ENCODE results near the gene GSK3B.

The GSK3B gene

DNA sequence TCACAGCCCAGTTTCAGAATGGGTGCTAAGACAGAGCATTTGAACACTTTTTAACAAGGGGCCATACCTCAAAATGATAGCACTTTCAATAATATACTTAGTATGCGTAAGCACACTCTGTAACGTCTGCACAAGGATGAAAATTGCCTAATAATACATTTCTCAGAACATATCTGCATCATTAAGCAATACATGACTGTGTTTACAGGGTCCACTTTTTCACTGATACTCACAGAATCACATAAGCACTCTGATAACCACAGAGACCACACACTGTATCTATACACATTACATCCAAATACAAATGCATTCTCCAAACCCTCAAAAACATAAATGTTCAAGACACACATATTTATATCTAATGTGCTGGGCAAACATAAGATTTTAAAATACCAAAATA, 232.6 kb downstream of the GSK3B start:
- Mint-ChIP-seq H3K36me3 (ENCODE audit: low read depth) (peaks cover 81% of the 10 kb centered on the region), H3K27me3 (ENCODE audit: low read depth) (no peaks in the 10 kb centered on the region), H3K27ac (no peak overlapping the region), H3K4me3 (no peak overlapping the region), H3K4me1 (no peaks in the 10 kb centered on the region), H3K9me3 (peaks cover 30% of the 10 kb centered on the region)
- no peak for TF ChIP-seq CTCF (IDR thresholded peaks at IDR 0.05; ENCODE audit: unreplicated experiment in 3 of 3)

GRCh38 chr3:119859728-119860127, 234.5 kb downstream of the GSK3B start:
- Mint-ChIP-seq H3K9me3 (peaks cover 41% of the 10 kb centered on the region), H3K36me3 (ENCODE audit: low read depth) (peaks cover 86% of the 10 kb centered on the region), H3K4me3 (no peak overlapping the region), H3K27me3 (ENCODE audit: low read depth) (no peaks in the 10 kb centered on the region), H3K27ac (no peak overlapping the region), H3K4me1 (no peaks in the 10 kb centered on the region)
- no peak for TF ChIP-seq CTCF (IDR thresholded peaks at IDR 0.05; ENCODE audit: unreplicated experiment in 3 of 3)

DNA sequence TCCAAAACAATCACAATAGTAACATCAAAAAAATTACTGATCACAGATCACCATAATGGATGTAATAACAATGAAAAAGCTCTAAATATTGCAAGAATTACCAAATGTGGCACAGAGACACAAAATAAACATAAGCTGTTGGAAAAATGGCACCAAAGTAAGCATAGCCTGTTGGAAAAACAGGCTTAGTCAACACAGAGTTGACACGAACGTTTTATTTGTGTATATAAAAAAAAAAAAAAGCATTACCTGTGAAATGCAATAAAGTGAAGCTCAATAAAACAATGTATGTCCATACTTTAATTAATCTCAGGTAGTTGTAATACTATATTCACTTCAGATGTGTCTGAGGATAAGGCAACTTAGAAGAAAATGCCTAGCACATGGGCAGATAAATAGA, 235.3 kb downstream of the GSK3B start:
- TF ChIP-seq CTCF (IDR thresholded peaks at IDR 0.05; ENCODE audit: unreplicated experiment in 3 of 3) = no peak
- H3K36me3 Mint-ChIP-seq (ENCODE audit: low read depth) = peaks cover 90% of the 10 kb centered on the region
- H3K4me3 Mint-ChIP-seq = no peak overlapping the region
- no peaks in the 10 kb centered on the region for H3K4me1 Mint-ChIP-seq
- no peaks in the 10 kb centered on the region for H3K27me3 Mint-ChIP-seq (ENCODE audit: low read depth)
- H3K9me3 Mint-ChIP-seq = peaks cover 48% of the 10 kb centered on the region
- H3K27ac Mint-ChIP-seq = no peak overlapping the region

DNA sequence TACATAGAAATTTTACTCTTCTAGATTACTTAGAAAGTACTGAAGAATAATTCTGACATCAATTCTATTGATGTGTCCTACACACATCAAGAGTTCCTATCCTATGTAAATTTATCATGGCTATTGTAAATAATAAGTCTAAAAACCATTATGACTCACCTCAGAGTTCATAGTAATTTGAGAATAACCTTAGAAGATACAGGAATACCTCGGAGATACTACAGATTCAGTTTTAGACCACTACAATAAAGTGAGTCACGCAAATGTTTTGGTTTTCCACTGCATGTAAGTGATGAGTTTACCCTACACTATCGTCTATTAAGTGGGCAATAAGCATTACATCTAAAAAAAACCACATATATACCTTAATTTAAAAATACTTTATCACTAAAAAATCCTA, 237.6 kb downstream of the GSK3B start:
- Mint-ChIP-seq H3K27ac (no peak overlapping the region), H3K9me3 (peaks cover 58% of the 10 kb centered on the region), H3K36me3 (ENCODE audit: low read depth) (peaks cover 88% of the 10 kb centered on the region), H3K4me3 (no peak overlapping the region), H3K27me3 (ENCODE audit: low read depth) (no peaks in the 10 kb centered on the region), H3K4me1 (no peaks in the 10 kb centered on the region)
- no peak for TF ChIP-seq CTCF (IDR thresholded peaks at IDR 0.05; ENCODE audit: unreplicated experiment in 3 of 3)

DNA sequence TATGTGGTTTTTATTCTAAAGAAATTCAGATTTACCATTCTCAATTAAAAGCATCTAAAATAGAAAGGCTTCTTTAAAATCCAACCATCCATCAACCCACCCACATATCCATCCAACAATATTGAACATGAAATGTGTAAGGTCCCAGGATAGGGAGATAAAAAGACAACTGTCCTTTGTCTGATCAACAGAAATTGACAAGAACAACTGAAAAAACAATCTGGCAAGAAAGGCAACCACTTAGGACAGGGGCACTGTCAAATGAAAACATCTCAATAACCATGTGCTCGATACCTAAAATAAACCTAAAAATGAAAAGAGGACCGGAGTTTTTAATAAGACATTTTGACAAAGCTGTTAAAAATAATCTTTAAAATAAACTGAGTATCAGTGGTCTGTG, 245.1 kb downstream of the GSK3B start:
- H3K36me3 Mint-ChIP-seq (ENCODE audit: low read depth) = peaks cover 72% of the 10 kb centered on the region
- H3K27me3 Mint-ChIP-seq (ENCODE audit: low read depth) = no peaks in the 10 kb centered on the region
- H3K9me3 Mint-ChIP-seq = peaks cover 41% of the 10 kb centered on the region
- no peak overlapping the region for H3K4me3 Mint-ChIP-seq
- no peak overlapping the region for H3K27ac Mint-ChIP-seq
- no peak for TF ChIP-seq CTCF (IDR thresholded peaks at IDR 0.05; ENCODE audit: unreplicated experiment in 3 of 3)
- H3K4me1 Mint-ChIP-seq = no peaks in the 10 kb centered on the region

DNA sequence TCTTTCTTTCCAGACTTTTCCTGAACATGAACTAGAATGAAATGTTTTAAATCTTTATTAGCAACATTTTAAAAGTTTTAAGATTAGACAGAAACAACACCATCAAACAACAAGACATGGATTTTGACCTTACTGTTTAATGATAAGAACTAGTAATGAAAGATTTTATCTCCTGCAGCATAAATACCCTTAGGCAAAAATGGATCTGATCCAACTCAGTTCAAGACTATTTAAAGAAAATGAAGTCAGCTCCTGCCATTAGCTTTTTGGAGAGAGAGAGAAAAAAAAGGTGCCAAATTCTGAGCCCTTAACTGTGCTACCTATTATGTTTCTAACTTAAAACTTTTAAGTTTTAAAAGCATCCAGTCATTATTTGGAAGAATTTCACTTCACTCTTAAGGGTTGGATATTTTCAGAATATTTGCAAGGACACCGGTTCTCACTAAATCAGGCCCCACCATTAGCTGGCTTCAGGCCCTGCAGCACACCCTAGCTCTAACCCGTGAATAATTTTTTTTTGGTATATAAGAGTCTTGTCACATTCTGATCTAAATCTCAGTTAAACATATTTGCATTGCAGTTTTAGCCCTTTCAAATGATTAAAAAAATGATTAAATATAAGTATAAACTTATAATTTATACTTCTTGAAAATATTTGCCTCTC, 252.3 kb downstream of the GSK3B start:
- TF ChIP-seq CTCF (IDR thresholded peaks at IDR 0.05; ENCODE audit: unreplicated experiment in 3 of 3) = no peak
- peak overlapping the region in 1 of 3 experiments; percentile 50 for H3K27ac Mint-ChIP-seq
- H3K27me3 Mint-ChIP-seq (ENCODE audit: low read depth) = no peaks in the 10 kb centered on the region
- peaks cover 30% of the 10 kb centered on the region for H3K9me3 Mint-ChIP-seq
- H3K36me3 Mint-ChIP-seq (ENCODE audit: low read depth) = peaks cover 70% of the 10 kb centered on the region
- H3K4me3 Mint-ChIP-seq = no peak overlapping the region
- H3K4me1 Mint-ChIP-seq = no peaks in the 10 kb centered on the region

All from nephron (organoid).